Fibroblast of skin of left quadriceps (primary cell): ENCODE results near the gene CCK.

ENCODE experiments used
- DNase-seq, 2 experiments: peaks; one replicate each; pipeline ENCODE4 v3.0.0-alpha.2; 2013; ENCODE audit warnings: low read depth in 2 of 2

The CCK gene

DNA sequence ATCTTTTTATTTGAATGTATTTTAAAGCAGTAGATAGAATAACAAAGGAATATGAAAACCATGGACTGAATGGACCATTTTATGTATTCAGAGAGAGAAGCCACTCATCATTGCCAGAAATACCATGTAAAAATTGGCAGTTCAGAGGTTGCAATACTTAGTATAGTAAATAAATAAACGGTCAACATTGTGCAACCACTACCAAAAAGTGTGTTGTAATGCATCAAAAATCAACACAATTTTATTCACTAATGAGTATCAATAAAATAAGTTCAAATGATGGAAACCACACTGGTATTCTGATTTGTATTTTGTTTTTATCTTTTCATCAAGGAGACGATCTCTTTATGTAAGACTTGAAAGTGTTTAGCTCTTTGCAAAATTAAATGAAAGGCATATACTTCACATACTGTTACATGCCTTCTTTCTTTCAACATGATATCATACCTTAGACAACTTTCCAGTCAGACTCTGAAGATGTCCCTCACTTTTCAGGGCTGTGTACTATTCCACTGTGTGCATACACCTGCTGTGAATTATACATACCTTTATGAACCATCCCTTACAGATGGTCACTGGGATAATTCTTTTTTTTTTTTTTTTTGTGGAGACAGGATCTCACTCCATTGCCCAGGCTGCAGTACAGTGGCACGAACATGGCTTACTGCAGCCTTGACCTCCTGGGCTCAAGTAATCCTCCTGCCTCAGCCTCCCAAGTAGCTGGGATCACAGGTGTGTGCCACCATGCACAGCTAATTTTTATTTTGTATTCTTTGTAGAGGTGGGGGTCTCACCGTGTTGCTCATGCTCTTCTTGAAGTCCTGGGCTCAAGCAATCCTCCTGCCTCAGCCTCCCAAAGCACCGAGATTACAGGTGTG, 40.3 kb downstream of the CCK start:
- no peak for DNase-seq

DNA sequence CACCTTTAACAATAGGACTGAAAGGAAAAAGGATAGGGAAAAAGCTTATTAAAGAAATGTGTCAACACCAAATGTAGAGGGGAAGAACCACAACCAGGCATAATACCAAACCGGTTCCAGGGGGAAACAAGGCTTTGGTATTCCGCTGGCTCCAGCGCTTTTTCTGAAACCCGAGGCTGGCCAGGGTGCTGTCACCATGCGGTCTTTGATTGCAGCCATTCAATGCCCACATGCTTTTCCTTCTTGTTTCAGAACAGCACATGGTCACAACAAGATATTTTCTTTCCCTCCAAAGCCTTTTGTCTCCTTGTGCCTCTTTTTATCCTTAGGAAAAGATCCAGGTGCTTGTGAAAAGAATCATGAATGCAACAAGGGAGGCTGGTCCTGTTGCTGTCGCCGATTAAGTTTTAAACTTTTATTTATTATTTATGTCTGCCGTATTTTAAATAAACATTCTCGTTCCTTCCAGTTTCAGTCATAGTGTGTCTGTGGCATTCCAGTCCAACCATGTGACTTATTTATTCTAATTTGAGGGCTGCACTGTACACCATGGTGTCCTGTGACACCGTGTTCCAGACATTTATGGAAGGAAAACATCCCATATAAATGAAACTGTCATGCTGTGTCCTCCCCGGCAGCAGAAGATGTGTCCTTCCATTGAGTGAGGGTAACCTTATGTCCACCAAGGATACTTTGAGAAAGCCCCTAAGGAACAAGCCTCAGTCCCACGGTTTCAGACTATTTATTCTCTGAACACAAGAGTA, 41.1 kb downstream of the CCK start:
- no peak for DNase-seq

DNA sequence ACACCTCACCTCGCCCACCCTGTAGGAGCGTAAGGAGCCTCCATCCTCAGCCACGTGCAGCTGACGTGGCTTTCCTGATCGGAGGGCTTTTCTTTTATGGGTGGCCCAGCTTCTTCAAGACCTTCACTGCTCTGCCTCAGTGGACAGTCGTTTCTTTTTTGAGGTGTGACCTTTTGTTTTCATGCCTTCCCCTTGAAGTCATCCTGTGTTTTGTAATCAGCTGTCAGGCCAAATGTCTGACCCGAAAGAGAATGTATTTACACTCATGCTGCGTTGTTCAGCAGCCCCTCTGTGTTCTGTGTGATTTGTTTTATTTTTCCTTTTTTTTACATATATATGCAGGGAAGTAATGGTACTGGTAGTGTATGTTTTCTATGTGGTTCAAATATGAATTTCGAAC, 41.8 kb downstream of the CCK start:
- DNase-seq: no peak

DNA sequence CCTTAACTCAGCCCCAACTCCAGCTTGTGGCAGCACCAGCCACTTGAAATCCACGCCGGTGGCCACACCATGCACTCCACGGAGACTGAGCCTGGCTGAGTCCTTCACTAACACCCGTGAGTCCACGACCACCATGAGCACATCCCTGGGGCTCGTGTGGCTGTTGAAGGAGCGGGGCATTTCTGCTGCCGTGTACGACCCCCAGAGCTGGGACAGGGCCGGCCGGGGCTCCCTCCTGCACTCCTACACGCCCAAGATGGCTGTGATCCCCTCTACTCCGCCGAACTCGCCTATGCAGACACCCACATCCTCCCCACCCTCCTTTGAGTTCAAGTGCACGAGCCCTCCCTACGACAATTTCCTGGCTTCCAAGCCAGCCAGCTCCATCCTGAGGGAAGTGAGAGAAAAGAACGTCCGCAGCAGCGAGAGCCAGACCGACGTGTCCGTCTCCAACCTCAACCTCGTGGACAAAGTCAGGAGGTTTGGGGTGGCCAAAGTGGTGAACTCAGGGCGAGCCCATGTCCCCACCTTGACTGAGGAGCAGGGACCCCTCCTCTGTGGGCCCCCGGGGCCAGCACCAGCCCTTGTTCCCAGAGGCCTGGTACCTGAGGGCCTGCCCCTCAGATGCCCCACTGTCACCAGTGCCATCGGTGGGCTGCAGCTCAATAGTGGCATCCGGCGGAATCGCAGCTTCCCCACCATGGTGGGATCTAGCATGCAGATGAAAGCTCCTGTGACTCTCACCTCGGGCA, 42.9 kb downstream of the CCK start:
- no peak for DNase-seq

DNA sequence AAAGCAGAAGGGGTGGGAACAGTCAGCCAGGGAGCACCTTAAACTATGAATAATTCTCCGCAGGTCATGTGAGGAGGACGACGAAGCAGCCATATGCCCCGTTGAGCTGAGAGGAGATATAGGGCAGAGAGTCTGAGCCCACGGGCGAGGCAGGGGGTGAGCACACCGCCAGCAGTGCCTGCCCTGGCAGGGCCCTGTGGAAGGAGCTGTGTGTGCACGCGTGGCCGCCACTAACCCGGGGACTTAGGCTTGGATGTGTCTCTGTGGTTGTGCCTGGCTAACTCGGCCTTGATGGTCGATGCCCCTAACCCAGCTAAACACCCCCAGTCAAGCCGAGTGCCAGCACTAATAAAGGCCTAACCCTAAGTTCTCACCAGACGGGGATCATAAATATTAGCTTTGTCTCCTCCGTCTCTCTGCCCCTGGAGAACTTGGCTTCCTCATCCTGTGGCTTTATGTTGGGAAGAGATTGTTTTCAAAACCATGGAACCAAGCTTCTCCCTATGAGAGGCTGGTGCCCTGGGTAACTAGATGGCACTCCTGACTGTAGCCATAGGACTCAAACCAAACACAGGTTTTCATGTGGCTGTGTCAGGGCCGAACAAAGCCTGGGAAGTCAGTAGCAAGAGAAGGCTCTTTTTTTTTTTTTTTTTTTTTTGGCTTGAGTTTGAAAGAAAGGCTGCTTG, 45.4 kb downstream of the CCK start:
- DNase-seq: no peak

DNA sequence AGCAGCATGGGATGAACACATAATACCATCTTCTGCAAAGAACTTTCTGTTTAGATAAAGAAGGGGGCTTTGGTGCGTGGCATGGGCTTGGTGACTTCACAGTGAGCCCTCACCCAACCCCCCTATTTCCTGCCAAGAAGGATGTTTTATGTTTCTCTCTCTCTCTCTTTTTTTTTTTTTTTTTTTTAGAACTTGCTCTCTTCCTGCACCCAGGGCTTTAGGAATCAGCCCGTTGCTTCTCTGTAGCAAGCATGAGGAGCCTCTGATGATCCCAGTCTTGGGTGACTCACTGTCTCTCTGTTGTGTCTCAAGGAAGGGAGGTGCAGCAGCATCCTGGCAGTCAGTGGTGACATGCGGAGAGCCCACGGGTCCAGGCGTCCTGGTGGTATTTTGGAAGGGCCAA, 49.1 kb downstream of the CCK start:
- no peak for DNase-seq

DNA sequence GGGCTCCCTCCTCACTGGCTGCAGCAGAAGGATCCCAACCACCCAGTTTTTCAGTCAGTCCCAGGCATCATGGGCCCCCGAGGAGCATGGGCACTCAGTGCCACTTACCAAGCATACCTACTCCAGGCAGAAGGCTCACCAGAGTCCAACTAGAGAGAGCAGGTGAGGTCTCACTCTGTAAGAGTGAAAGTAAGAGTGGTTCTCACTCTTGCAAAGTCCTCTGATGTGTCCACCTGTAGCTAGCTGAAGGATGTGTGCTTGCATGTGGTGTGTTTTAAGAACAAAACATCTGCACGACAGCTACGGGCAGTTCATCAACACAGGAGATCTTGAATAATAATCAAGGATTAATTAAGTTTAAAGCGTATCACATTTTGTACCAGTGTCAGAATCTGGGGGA, 49.7 kb downstream of the CCK start:
- no peak for DNase-seq

DNA sequence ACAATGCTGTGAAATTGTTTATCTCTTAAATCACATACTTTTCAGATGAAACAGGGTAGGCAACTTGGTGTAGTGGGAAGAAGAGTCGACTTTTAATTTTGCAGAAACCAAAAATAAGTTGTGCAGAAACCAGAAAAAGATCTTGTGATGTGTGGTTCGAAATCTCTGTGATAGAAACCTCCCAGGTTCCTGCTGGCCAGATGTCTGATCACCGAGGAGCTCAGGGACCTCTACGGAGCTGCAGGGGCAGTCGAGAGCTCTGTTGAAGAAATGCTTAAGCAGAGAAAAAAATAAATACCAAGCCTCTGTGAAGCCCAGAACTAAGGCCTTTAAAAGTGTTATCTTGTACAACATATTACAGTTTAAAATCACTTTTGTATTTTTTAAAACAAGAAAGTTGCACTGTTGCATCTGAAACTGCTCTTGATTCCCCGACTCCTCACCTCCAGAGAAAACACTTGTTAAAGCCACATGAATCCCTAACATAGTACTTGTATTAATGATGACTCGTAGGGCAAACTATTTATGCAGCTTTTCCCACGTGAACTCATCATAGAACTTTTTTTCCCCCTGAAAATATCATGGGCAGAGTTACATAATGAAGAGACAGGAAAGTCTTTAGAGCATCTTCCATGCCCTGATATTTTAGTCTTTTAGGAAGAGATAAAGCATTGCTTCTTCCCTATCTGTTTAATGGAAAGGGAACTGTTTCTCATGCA, 51.3 kb downstream of the CCK start:
- DNase-seq: no peak

DNA sequence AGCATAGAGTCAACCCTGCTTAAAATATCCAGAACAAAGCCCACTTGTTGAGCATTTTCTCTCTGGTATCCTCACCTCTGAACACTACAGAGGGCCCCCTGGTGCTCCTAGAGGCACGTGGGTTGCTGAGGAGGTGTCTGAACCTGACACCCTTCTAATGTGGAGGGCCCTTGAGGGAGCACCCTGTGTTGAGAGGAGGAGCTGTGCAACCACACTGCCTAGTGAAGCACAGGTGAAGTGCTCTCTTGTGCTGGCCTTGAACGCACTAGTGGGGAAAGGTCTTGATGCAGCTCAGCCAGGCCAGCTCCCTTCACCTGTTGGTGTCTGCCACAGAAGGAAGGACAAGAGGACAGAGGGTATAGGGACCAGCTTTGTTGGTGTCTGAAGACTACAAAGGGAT, 51.9 kb downstream of the CCK start:
- no peak for DNase-seq

DNA sequence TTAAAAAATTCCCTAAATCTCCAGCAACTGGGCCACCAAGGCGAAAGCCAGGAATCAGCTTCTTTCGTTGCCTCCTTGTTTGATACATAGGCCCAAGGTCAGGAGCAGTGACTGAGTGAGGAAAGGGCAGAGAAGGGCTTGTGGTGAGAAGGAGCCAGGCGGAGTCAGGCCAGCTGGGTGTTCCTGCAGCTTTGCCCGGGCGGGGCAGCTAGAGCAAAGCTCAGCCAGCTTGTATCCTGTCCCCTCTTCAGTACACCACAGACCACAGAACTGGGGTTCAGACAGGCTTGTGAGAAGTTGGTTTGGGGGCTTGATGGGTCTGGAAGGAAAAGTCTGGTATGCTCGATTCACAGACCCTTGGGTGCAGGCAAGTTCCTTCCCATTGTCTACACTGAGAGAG, 52.6 kb downstream of the CCK start:
- no peak for DNase-seq

DNA sequence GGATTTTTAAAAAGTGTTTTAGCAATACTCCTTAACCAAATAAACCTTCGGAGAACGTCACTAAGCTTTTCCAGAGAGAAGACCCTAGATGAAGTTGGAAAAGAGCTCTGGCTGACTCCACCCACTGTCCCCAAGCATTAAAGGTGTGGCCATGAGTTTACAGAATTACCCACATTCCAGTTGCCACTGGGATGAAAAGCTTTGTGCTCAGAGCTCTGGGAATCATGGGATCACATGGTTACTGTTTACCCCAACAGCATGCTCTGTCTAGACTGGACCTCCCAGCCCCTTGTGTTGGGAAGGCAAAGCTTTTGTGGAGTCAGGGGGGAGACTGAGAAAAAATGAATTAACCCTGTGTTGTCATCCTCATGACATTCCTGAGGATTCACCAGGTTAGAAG, 55.3 kb downstream of the CCK start:
- DNase-seq: no peak

DNA sequence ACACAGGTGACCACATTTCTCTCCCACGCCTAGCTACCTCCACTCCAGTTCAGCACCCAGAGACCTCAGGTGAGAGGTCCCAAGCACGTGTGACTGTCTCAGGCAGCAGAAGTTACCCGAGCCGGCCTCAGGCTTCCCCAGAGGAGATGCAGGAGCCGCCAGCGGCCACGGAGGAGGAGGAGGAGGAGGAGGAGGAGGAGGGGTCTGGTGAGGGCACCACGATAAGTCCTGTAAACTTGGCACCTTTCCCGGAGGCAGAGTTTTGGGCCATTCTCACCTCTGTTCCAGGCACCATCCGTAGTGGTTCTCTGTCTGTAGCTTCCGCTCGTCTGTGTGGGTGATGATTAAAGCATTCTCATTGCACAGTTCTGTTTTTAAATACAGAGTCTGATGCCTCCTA, 56.1 kb downstream of the CCK start:
- no peak for DNase-seq
